Muscle of arm (tissue), 14 donors: ENCODE results near the gene LTBP2. TPM values are rescaled to one million over a fixed set of nuclear protein-coding genes. Genes with fewer than 3 reads are reported as not detected.

Experiments used
- DNase-seq: peaks from one replicate; pipeline ENCODE4 v3.0.0-alpha.2; 2013
- long read RNA-seq, 11 donors: transcript quantifications; one replicate each; lab custom pipeline, GENCODE V29; 2026
- polyA plus RNA-seq, 12 donors: library from polyadenylated mRNA; unstranded; fragments of 120-200 nt; gene quantifications; one replicate each; pipeline ENCODE4 v1.2.1, GENCODE V29; 2013; ENCODE audit not compliant: insufficient read length in 12 of 12

LTBP2 gene
- polyA plus RNA-seq, result 10 to 100 TPM in 3 of 12 donors, 1 to 10 TPM in 8, not detected in 1; 6.2 to 15.2 (median 8.1) TPM
- long read RNA-seq, donor 1, result 0 reads
- long read RNA-seq, donor 2, result 0 reads
- long read RNA-seq, donor 3, partial matches to known transcripts, result 0 of 1 reads
- long read RNA-seq, donor 3, other reads (novel, unspliced or antisense), result 0 of 1 reads
- long read RNA-seq, donor 4, partial matches to known transcripts, result 16 of 16 reads
- long read RNA-seq, donor 4, other reads (novel, unspliced or antisense), result 0 of 16 reads
- long read RNA-seq, donor 5, partial matches to known transcripts, result 0 of 2 reads
- long read RNA-seq, donor 5, other reads (novel, unspliced or antisense), result 0 of 2 reads
- long read RNA-seq, donor 6, result 0 reads
- long read RNA-seq, donor 7, partial matches to known transcripts, result 0 of 1 reads
- long read RNA-seq, donor 7, other reads (novel, unspliced or antisense), result 0 of 1 reads
- long read RNA-seq, donor 8, partial matches to known transcripts, result 0 of 1 reads
- long read RNA-seq, donor 8, other reads (novel, unspliced or antisense), result 0 of 1 reads
- long read RNA-seq, donor 9, result 0 reads
- long read RNA-seq, donor 10, result 0 reads
- long read RNA-seq, donor 11, result 0 reads

- no peak for DNase-seq
These were observed at the start of gene LTBP2 for GRCh38 chr14:74611650-74612349. TSS of gene LTBP2 (minus strand) at chr14:74612237. CDS start at chr14:74611944, 293 bp downstream.

DNA sequence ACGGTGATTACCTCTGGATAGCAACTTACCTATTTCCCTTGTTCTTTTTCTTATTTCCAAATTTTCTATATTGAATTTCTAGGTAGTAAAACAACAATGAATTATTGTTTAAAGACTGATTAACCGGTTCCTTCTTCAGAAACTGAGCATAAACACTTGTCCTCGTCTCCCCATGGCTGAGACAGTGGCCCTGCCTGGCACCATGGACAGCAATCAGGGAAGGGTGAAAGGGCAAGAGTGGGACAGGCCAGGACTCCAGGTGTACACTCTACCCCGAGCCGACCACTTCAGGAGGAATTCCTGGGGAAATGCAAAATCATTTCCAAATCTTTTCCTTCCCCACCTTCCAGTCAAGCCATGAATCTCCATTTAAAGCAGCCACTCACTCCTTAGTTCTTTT is 48.8 kb upstream of the LTBP2 start:
- DNase-seq, result no peak

GRCh38 chr14:74660167-74660566 is 48.1 kb upstream of the LTBP2 start:
- DNase-seq, result no peak

DNA sequence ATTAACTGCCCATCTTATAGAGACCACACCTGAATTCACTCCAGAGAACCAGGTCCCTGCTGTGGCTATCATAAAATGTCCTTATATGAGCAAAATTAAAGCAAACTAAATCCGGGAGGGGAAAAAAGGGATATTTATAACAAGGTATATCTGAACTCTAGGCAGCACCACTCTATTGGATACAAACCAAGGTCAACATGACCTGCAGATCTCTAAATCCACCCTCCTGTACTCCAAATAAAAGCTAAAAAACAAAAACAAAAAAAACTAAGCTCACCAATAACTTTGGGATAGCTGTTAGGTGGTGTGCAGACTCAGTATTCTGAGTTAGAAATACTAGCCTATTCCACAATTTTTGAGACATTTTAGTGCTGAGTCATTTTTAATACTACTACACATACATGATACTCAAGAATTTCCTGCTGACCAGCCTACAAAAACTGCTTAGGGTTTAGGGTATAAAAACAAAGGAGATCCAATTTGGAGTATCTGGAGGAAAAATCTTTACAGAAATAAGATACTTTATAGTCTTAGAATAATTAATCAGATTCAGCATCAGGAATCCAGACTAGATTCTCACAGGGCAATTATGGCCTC is 46.6 kb upstream of the LTBP2 start:
- DNase-seq, result no peak

GRCh38 chr14:74656964-74657363 is 44.9 kb upstream of the LTBP2 start:
- no peak for DNase-seq

DNA sequence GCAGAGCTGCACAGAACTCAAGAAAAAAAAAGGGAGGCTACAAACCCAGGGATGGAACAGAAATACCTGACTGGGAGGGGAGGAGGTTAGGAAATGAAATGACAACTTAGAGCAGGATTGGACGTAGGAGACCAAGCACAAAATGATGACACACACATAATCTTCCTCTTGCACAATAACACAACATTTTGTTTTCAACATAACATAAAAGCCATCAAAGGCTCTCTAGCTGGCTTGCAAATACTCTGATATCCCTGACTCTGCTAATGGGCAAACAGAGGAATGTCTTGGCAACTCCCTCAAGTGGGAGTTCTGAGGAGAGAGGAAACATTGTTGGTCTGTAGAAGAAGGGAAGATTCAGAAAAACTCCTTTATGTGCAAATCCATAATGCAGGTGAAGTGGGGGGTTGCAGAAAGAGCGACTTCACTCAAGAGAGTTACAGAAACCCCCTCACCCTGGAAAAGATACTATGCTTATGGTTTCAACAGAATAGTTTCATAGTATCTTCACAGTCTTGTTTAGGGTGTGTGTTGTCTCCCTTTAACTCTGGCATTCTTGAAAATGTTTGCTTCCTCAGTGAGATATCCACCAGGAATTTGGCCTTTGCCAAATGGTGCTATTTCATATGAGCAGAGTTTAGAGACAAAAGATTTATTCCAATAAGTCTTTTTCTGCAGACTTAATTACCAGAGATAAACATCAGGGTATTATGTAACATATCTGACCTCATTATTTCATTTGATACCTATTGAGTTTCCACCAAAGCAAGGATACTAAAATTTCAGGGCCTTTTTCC is 43.8 kb upstream of the LTBP2 start:
- DNase-seq, result no peak

DNA sequence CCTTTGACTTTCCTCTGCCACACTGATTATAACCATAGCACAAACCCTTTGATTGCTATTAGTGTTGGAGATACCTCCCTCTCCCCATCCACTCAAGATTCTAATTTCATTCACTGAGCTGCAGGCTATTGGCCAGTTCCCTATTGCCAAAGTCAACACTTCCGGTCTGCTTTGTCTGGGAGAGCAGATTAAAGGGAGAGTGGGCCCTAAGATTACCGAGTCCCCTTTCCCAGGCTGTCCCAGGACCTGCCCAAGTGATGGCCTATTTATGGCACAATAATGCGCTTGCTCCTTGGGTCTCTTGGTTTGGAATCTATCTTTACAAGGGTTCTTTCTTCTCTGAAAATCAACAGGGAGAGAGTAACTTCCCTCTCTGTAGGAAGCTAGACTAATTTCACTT is 42.9 kb upstream of the LTBP2 start:
- no peak for DNase-seq

- DNase-seq, result no peak
These were observed 41.5 kb upstream of the LTBP2 start for GRCh38 chr14:74653386-74654138.

- DNase-seq, result no peak
These were observed 40.5 kb upstream of the LTBP2 start for GRCh38 chr14:74652541-74652940.

GRCh38 chr14:74650927-74651686 is 39.1 kb upstream of the LTBP2 start:
- DNase-seq, result no peak

GRCh38 chr14:74649673-74650072 is 37.6 kb upstream of the LTBP2 start:
- DNase-seq, result no peak

GRCh38 chr14:74649167-74649566 is 37.1 kb upstream of the LTBP2 start:
- DNase-seq, result no peak

DNA sequence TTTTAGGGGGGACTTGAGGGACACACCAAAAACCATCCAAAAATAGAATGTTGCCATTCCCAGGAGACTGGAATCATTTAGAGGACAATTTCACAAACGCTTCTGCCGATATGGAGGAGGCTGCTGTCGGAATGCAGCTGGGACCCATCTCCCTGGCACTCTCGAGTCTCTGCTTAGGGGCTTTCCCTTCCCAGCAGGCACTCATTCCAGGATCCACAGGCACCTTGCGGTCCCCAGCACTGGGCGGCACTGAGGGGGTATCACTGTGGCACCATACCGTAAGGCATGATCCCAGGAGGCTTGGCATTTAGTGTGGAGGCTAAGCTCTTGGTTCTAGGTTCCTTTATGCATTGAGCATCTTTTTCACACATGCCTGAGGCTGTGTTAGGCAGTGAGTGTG is 36.6 kb upstream of the LTBP2 start:
- DNase-seq, result no peak

- DNase-seq, result no peak
These were observed 35.8 kb upstream of the LTBP2 start for GRCh38 chr14:74647678-74648461.

- DNase-seq, result no peak
These were observed 35.1 kb upstream of the LTBP2 start for GRCh38 chr14:74647061-74647677.

DNA sequence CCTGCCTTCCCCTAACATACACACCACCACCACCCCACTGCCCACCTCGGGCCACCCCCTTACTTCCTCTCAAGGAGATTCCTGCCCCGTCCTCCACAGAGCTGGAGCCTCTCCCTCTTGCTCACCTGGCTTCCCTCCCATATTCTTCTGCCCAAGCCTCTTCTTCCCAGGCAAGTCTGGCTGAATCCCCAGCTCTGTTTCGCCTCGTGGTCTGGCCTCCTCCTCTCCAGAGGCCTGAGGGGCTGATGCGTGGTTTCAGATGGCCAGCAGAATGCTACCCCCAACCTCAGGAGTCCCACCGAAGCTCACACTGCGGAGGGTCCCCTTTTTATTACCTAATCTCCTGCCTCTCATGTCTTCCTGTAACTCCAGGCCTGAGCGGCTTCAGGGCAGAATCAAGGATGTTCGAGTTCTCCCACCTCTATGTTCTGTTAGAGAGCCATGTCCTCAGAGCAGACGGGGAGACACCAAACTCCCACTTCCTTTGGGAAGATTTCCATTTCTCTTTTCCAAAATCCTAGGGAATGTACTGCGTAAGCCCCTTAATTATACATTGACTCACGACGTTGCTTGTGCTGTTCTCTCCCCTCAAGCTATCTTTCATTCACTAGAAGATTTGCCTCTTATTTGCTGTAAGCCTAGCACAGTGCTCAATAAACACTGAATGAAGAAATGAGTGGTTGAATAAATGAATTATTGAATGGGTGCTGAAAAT is 33.9 kb upstream of the LTBP2 start:
- DNase-seq, result no peak

DNA sequence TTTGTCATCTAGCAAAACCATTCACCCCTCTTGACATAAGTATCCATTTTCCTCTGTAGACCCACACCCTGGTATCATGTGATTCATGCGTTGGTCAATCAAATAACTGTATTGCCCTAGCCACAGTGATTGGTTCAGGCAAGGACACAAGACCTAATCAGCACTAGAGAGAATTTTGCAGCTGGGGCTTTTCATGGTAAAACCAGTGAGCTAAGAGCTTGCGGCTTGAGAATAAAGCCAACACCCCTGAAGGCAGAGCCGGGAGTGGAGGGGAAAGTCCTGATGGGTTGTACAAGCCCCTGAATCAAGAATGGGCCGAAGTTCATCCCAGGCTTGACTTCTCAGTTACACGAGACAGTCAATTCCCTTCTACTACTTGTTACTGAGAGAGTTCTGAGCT is 33.2 kb upstream of the LTBP2 start:
- DNase-seq, result no peak
